Uterus (tissue), 2 donors: Measurements from ENCODE around the gene BRF1.

ENCODE experiments used
- CTCF ChIP-seq, 4 experiments: fragments of 200-600 bp in 2 of 4; fragments of 450-650 bp in 2 of 4; sonication (generic) in 2 of 4; IDR thresholded peaks; one replicate each; pipeline ENCODE4 v1.5.1; 2016 to 2019; ENCODE audit warnings: antibody characterized with exemption in 4 of 4, mild to moderate bottlenecking in 2 of 4, moderate library complexity in 1 of 4
- POLR2A ChIP-seq, 2 donors: fragments of 450-650 bp; IDR thresholded peaks; one replicate each; pipeline ENCODE4 v1.6.1; 2016; ENCODE audit warnings: antibody characterized with exemption in 2 of 2, mild to moderate bottlenecking in 1 of 2, moderate library complexity in 1 of 2

GRCh38 chr14:105287249-105288102 lies 13.3 kb downstream of the BRF1 start:
- no peak for TF ChIP-seq CTCF (IDR thresholded peaks at IDR 0.05)
- TF ChIP-seq POLR2A (IDR thresholded peaks at IDR 0.05): no peak
